Ishikawa (cell line): ENCODE results near the gene AQP2.

ENCODE experiments used
- CEBPB ChIP-seq: IDR thresholded peaks from 2 replicates; pipeline ENCODE4 v1.6.1; 2012
- CREB1 ChIP-seq: IDR thresholded peaks from 2 replicates; pipeline ENCODE4 v1.6.1; 2012; ENCODE audit warnings: low read depth
- EGR1 ChIP-seq: IDR thresholded peaks from 2 replicates; pipeline ENCODE4 v1.6.1; 2012
- EP300 ChIP-seq: IDR thresholded peaks from 2 replicates; pipeline ENCODE4 v1.6.1; 2012; ENCODE audit warnings: borderline replicate concordance
- RAD21 ChIP-seq: IDR thresholded peaks from 2 replicates; pipeline ENCODE4 v1.6.1; 2012; ENCODE audit warnings: low read depth
- TAF1 ChIP-seq: IDR thresholded peaks from 2 replicates; pipeline ENCODE4 v1.6.1; 2012; ENCODE audit warnings: low read depth, mild to moderate bottlenecking
- YY1 ChIP-seq: IDR thresholded peaks from 2 replicates; pipeline ENCODE4 v1.6.1; 2012; ENCODE audit warnings: low read depth
- TF ChIP-seq, protein P1 (sequence below): IDR thresholded peaks from 2 replicates; pipeline ENCODE4 v1.6.1; 2012
- TF ChIP-seq, protein P2 (sequence below): IDR thresholded peaks from 2 replicates; pipeline ENCODE4 v1.6.1; 2012; ENCODE audit warnings: low read depth, mild to moderate bottlenecking

DNA sequence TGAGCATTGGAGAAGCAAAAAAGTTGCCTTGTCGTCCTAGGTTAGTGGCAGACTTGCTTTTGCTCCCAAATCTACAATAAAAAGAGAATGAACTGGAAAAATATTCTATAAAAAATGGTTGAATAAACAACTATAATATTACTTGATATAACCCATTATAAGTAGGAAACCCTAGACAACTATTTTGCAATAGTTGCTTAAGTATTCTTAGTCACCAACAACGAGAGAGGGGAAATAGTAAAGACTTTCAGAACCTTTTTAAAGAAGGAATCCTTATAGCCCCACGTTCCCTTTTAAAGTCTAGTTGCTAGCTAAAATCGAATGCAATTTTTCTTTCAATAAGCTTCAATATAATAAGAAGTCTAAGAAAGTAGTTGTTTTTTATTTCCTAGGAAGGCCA, 39.7 kb downstream of the AQP2 start:
- TF ChIP-seq EGR1 (no peak), RAD21 (no peak), CEBPB (no peak), TAF1 (no peak), CREB1 (no peak), EP300 (no peak), YY1 (no peak)
- TF ChIP-seq, protein P1, sequence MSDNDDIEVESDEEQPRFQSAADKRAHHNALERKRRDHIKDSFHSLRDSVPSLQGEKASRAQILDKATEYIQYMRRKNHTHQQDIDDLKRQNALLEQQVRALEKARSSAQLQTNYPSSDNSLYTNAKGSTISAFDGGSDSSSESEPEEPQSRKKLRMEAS, result no peak
- TF ChIP-seq, protein P2, sequence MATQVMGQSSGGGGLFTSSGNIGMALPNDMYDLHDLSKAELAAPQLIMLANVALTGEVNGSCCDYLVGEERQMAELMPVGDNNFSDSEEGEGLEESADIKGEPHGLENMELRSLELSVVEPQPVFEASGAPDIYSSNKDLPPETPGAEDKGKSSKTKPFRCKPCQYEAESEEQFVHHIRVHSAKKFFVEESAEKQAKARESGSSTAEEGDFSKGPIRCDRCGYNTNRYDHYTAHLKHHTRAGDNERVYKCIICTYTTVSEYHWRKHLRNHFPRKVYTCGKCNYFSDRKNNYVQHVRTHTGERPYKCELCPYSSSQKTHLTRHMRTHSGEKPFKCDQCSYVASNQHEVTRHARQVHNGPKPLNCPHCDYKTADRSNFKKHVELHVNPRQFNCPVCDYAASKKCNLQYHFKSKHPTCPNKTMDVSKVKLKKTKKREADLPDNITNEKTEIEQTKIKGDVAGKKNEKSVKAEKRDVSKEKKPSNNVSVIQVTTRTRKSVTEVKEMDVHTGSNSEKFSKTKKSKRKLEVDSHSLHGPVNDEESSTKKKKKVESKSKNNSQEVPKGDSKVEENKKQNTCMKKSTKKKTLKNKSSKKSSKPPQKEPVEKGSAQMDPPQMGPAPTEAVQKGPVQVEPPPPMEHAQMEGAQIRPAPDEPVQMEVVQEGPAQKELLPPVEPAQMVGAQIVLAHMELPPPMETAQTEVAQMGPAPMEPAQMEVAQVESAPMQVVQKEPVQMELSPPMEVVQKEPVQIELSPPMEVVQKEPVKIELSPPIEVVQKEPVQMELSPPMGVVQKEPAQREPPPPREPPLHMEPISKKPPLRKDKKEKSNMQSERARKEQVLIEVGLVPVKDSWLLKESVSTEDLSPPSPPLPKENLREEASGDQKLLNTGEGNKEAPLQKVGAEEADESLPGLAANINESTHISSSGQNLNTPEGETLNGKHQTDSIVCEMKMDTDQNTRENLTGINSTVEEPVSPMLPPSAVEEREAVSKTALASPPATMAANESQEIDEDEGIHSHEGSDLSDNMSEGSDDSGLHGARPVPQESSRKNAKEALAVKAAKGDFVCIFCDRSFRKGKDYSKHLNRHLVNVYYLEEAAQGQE, result no peak
